SK-N-SH treated with all-trans-retinoic acid at 6 μM for 48 hours (cell line): ENCODE results near the gene CDH11.

ENCODE experiments used
- ARNTL ChIP-seq: fragments of 450-650 bp; formaldehyde crosslinking; IDR thresholded peaks from 2 replicates; pipeline ENCODE4 v1.5.0; 2020; ENCODE audit warnings: low read depth, mild to moderate bottlenecking, moderate library complexity, borderline replicate concordance
- BACH2 ChIP-seq: fragments of 250-450 bp; sonication (Bioruptor Pico); IDR thresholded peaks from 2 replicates; pipeline ENCODE4 v1.9.0; 2021; ENCODE audit warnings: mild to moderate bottlenecking, borderline replicate concordance
- CSDC2 ChIP-seq: fragments of 250-450 bp; sonication (Bioruptor Pico); IDR thresholded peaks from 2 replicates; pipeline ENCODE4 v1.5.0; 2020; ENCODE audit warnings: mild to moderate bottlenecking, moderate library complexity
- OSR1 ChIP-seq: fragments of 250-450 bp; sonication (Bioruptor Pico); IDR thresholded peaks from 2 replicates; pipeline ENCODE4 v1.8.0; 2022; ENCODE audit warnings: moderate library complexity, mild to moderate bottlenecking, inconsistent platforms
- RARB ChIP-seq: fragments of 250-450 bp; sonication (Bioruptor Pico); IDR thresholded peaks from 2 replicates; pipeline ENCODE4 v1.8.0; 2021; ENCODE audit warnings: mild to moderate bottlenecking, moderate library complexity
- SNAI2 ChIP-seq: fragments of 250-450 bp; sonication (Bioruptor Pico); IDR thresholded peaks from 2 replicates; pipeline ENCODE4 v1.5.0; 2020; ENCODE audit warnings: mild to moderate bottlenecking, moderate library complexity
- TOX ChIP-seq: fragments of 250-450 bp; sonication (Bioruptor Pico); IDR thresholded peaks from 2 replicates; pipeline ENCODE4 v1.8.0; 2021; ENCODE audit warnings: mild to moderate bottlenecking, moderate library complexity, borderline replicate concordance
- ZFP3 ChIP-seq: fragments of 250-450 bp; sonication (Bioruptor Pico); IDR thresholded peaks from 2 replicates; pipeline ENCODE4 v1.5.0; 2020; ENCODE audit warnings: mild to moderate bottlenecking, moderate library complexity
- ZFP30 ChIP-seq: fragments of 450-650 bp; formaldehyde crosslinking; IDR thresholded peaks from 2 replicates; pipeline ENCODE4 v1.5.0; 2022; ENCODE audit warnings: mild to moderate bottlenecking, moderate library complexity
- ZNF70 ChIP-seq: fragments of 450-650 bp; formaldehyde crosslinking; IDR thresholded peaks from 2 replicates; pipeline ENCODE4 v1.5.0; 2020; ENCODE audit warnings: mild to moderate bottlenecking, moderate library complexity
- TF ChIP-seq, protein P1 (sequence below): fragments of 250-450 bp; sonication (Bioruptor Pico); IDR thresholded peaks from 2 replicates; pipeline ENCODE4 v1.5.1; 2021; ENCODE audit warnings: mild to moderate bottlenecking, moderate library complexity
- TF ChIP-seq, protein P2 (sequence below): fragments of 250-450 bp; sonication (Bioruptor Pico); IDR thresholded peaks from 2 replicates; pipeline ENCODE4 v1.8.0; 2021; ENCODE audit warnings: low read depth, mild to moderate bottlenecking, moderate library complexity, borderline replicate concordance
- TF ChIP-seq, protein P3 (sequence below): fragments of 250-450 bp; sonication (Bioruptor Pico); IDR thresholded peaks from 2 replicates; pipeline ENCODE4 v1.8.0; 2020; ENCODE audit warnings: mild to moderate bottlenecking, moderate library complexity, borderline replicate concordance
- TF ChIP-seq, protein P4 (sequence below): fragments of 250-450 bp; sonication (Bioruptor Pico); IDR thresholded peaks from 2 replicates; pipeline ENCODE4 v1.5.0; 2020; ENCODE audit warnings: mild to moderate bottlenecking, moderate library complexity

DNA sequence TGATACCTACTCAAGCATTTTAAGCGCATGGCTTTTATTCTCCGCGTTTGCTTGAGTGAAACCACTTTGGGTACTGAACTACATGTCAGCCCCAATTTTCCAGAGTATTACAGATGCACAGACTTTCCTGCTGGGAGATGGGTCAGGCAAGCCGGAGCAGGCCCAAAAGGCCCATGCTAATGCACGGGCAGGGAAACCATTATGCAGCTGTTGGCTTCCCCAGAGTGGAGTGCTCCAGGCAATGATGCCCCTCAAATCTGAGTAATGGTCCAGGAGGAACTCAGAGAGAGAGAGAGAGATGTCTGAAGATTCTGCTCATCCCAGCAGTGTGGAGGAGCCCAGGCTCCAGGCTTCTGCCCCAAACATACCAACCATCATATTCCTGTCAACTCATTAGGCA lies 80.2 kb downstream of the CDH11 start:
- TF ChIP-seq, protein P1, sequence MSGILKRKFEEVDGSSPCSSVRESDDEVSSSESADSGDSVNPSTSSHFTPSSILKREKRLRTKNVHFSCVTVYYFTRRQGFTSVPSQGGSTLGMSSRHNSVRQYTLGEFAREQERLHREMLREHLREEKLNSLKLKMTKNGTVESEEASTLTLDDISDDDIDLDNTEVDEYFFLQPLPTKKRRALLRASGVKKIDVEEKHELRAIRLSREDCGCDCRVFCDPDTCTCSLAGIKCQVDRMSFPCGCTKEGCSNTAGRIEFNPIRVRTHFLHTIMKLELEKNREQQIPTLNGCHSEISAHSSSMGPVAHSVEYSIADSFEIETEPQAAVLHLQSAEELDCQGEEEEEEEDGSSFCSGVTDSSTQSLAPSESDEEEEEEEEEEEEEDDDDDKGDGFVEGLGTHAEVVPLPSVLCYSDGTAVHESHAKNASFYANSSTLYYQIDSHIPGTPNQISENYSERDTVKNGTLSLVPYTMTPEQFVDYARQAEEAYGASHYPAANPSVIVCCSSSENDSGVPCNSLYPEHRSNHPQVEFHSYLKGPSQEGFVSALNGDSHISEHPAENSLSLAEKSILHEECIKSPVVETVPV (CRISPR knock-in tag) = no peak
- TF ChIP-seq TOX (no peak), SNAI2 (CRISPR knock-in tag) (no peak), ZFP30 (no peak), RARB (CRISPR knock-in tag) (no peak), CSDC2 (CRISPR knock-in tag) (no peak), ZNF70 (CRISPR knock-in tag) (no peak), BACH2 (CRISPR knock-in tag) (no peak), ARNTL (CRISPR knock-in tag) (no peak), OSR1 (CRISPR knock-in tag) (no peak), ZFP3 (CRISPR knock-in tag) (no peak)
- TF ChIP-seq, protein P2, sequence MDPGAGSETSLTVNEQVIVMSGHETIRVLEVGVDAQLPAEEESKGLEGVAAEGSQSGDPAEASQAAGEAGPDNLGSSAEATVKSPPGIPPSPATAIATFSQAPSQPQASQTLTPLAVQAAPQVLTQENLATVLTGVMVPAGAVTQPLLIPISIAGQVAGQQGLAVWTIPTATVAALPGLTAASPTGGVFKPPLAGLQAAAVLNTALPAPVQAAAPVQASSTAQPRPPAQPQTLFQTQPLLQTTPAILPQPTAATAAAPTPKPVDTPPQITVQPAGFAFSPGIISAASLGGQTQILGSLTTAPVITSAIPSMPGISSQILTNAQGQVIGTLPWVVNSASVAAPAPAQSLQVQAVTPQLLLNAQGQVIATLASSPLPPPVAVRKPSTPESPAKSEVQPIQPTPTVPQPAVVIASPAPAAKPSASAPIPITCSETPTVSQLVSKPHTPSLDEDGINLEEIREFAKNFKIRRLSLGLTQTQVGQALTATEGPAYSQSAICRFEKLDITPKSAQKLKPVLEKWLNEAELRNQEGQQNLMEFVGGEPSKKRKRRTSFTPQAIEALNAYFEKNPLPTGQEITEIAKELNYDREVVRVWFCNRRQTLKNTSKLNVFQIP (CRISPR knock-in tag) = no peak
- TF ChIP-seq, protein P3, sequence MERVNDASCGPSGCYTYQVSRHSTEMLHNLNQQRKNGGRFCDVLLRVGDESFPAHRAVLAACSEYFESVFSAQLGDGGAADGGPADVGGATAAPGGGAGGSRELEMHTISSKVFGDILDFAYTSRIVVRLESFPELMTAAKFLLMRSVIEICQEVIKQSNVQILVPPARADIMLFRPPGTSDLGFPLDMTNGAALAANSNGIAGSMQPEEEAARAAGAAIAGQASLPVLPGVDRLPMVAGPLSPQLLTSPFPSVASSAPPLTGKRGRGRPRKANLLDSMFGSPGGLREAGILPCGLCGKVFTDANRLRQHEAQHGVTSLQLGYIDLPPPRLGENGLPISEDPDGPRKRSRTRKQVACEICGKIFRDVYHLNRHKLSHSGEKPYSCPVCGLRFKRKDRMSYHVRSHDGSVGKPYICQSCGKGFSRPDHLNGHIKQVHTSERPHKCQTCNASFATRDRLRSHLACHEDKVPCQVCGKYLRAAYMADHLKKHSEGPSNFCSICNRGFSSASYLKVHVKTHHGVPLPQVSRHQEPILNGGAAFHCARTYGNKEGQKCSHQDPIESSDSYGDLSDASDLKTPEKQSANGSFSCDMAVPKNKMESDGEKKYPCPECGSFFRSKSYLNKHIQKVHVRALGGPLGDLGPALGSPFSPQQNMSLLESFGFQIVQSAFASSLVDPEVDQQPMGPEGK (CRISPR knock-in tag) = no peak
- TF ChIP-seq, protein P4, sequence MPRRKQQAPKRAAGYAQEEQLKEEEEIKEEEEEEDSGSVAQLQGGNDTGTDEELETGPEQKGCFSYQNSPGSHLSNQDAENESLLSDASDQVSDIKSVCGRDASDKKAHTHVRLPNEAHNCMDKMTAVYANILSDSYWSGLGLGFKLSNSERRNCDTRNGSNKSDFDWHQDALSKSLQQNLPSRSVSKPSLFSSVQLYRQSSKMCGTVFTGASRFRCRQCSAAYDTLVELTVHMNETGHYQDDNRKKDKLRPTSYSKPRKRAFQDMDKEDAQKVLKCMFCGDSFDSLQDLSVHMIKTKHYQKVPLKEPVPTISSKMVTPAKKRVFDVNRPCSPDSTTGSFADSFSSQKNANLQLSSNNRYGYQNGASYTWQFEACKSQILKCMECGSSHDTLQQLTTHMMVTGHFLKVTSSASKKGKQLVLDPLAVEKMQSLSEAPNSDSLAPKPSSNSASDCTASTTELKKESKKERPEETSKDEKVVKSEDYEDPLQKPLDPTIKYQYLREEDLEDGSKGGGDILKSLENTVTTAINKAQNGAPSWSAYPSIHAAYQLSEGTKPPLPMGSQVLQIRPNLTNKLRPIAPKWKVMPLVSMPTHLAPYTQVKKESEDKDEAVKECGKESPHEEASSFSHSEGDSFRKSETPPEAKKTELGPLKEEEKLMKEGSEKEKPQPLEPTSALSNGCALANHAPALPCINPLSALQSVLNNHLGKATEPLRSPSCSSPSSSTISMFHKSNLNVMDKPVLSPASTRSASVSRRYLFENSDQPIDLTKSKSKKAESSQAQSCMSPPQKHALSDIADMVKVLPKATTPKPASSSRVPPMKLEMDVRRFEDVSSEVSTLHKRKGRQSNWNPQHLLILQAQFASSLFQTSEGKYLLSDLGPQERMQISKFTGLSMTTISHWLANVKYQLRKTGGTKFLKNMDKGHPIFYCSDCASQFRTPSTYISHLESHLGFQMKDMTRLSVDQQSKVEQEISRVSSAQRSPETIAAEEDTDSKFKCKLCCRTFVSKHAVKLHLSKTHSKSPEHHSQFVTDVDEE (CRISPR knock-in tag) = no peak
